ENCODE results near the gene CCNQ.
"Not testable (repeated sequence)": the region's sequence is repeated elsewhere in the genome, so short reads cannot be mapped to it uniquely, and the experiment has no call there.

The CCNQ gene

DNA sequence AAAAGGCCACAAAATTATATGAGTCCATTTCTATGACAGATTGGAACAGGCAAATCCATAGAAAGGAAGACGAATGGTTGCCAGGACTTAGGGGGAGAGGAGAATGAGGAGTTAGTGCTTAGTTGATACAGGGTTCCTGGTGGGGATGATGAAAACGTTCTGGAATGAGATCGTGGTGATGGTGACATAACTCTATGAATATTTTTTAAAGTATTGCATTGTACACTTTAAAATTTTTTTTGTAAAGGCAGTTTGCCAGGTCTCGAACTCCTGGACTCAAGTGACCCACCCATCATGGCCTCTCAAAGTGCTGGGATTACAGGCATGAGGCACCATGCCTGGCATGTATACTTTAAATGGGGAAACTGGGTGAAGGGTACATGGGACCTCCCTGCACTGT is 9.9 kb upstream of the CCNQ start:
- Histone ChIP-seq H3K79me2 (ENCODE audit: low read length) (no peaks in the 10 kb centered on the region), H3K9me2 (replicated peaks; ENCODE audit: insufficient read depth, low read length) (no peaks in the 10 kb centered on the region), H3K4me2 (ENCODE audit: low read depth, low read length) (no peak overlapping the region), H3K27me3 (replicated peaks; ENCODE audit: insufficient read depth, low read length) (peaks cover 42% of the 10 kb centered on the region), H3K4me3 (ENCODE audit: low read length) (no peak overlapping the region), H3K36me3 (replicated peaks; ENCODE audit: insufficient read depth, low read length) (no peaks in the 10 kb centered on the region), H3K9me3 (replicated peaks; ENCODE audit: insufficient read depth, low read length) (no peaks in the 10 kb centered on the region), H3F3A (ENCODE audit: insufficient read depth, low read length) (no peaks in the 10 kb centered on the region), H4K20me1 (ENCODE audit: insufficient read depth, low read length) (no peaks in the 10 kb centered on the region), H3K27ac (ENCODE audit: low read length) (no peak overlapping the region), H3K9ac (ENCODE audit: low read length) (no peak overlapping the region), H3K4me1 (ENCODE audit: low read length) (no peaks in the 10 kb centered on the region), H2AFZ (ENCODE audit: low read length) (no peak overlapping the region)
- DNase-seq: no peak
- TF ChIP-seq EZH2phosphoT487 (IDR thresholded peaks at IDR 0.05; ENCODE audit: low read length) (no peak), EZH2 (optimal IDR thresholded peaks at IDR 0.05; ENCODE audit: low read depth, low read length) (no peak)
- TF ChIP-seq, protein P1, sequence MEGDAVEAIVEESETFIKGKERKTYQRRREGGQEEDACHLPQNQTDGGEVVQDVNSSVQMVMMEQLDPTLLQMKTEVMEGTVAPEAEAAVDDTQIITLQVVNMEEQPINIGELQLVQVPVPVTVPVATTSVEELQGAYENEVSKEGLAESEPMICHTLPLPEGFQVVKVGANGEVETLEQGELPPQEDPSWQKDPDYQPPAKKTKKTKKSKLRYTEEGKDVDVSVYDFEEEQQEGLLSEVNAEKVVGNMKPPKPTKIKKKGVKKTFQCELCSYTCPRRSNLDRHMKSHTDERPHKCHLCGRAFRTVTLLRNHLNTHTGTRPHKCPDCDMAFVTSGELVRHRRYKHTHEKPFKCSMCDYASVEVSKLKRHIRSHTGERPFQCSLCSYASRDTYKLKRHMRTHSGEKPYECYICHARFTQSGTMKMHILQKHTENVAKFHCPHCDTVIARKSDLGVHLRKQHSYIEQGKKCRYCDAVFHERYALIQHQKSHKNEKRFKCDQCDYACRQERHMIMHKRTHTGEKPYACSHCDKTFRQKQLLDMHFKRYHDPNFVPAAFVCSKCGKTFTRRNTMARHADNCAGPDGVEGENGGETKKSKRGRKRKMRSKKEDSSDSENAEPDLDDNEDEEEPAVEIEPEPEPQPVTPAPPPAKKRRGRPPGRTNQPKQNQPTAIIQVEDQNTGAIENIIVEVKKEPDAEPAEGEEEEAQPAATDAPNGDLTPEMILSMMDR (IDR thresholded peaks at IDR 0.05; ENCODE audit: low read length): no peak

- no peaks in the 10 kb centered on the region for H3K79me2 ChIP-seq (ENCODE audit: low read length)
- no peak overlapping the region for H3K9ac ChIP-seq (ENCODE audit: low read length)
- H3K27ac ChIP-seq (ENCODE audit: low read length): no peak overlapping the region
- H2AFZ ChIP-seq (ENCODE audit: low read length): no peak overlapping the region
- no peak overlapping the region for H3K4me2 ChIP-seq (ENCODE audit: low read depth, low read length)
- no peaks in the 10 kb centered on the region for H3K9me2 ChIP-seq (replicated peaks; ENCODE audit: insufficient read depth, low read length)
- H3K4me1 ChIP-seq (ENCODE audit: low read length): no peaks in the 10 kb centered on the region
- DNase-seq: no peak
- H3F3A ChIP-seq (ENCODE audit: insufficient read depth, low read length): no peaks in the 10 kb centered on the region
- H3K9me3 ChIP-seq (replicated peaks; ENCODE audit: insufficient read depth, low read length): no peaks in the 10 kb centered on the region
- TF ChIP-seq EZH2phosphoT487 (IDR thresholded peaks at IDR 0.05; ENCODE audit: low read length) (no peak), EZH2 (optimal IDR thresholded peaks at IDR 0.05; ENCODE audit: low read depth, low read length) (no peak)
- TF ChIP-seq, protein P1 (IDR thresholded peaks at IDR 0.05; ENCODE audit: low read length): no peak
- H3K36me3 ChIP-seq (replicated peaks; ENCODE audit: insufficient read depth, low read length): no peaks in the 10 kb centered on the region
- peaks cover 38% of the 10 kb centered on the region for H3K27me3 ChIP-seq (replicated peaks; ENCODE audit: insufficient read depth, low read length)
- H4K20me1 ChIP-seq (ENCODE audit: insufficient read depth, low read length): no peaks in the 10 kb centered on the region
- no peak overlapping the region for H3K4me3 ChIP-seq (ENCODE audit: low read length)
Measured at GRCh38 chrX:153608376-153608775, 9.4 kb upstream of the CCNQ start.

GRCh38 chrX:153606503-153606902 is 7.6 kb upstream of the CCNQ start:
- H4K20me1 ChIP-seq (ENCODE audit: insufficient read depth, low read length): no peaks in the 10 kb centered on the region
- H3K9me2 ChIP-seq (replicated peaks; ENCODE audit: insufficient read depth, low read length): no peaks in the 10 kb centered on the region
- no peak for TF ChIP-seq EZH2phosphoT487 (IDR thresholded peaks at IDR 0.05; ENCODE audit: low read length)
- TF ChIP-seq EZH2 (optimal IDR thresholded peaks at IDR 0.05; ENCODE audit: low read depth, low read length): no peak
- TF ChIP-seq, protein P1 (IDR thresholded peaks at IDR 0.05; ENCODE audit: low read length): no peak
- no peaks in the 10 kb centered on the region for H3K4me1 ChIP-seq (ENCODE audit: low read length)
- DNase-seq: no peak
- H3K9ac ChIP-seq (ENCODE audit: low read length): no peak overlapping the region
- H3K4me2 ChIP-seq (ENCODE audit: low read depth, low read length): no peak overlapping the region
- H3K79me2 ChIP-seq (ENCODE audit: low read length): no peaks in the 10 kb centered on the region
- H3F3A ChIP-seq (ENCODE audit: insufficient read depth, low read length): no peaks in the 10 kb centered on the region
- H3K4me3 ChIP-seq (ENCODE audit: low read length): no peak overlapping the region
- peaks cover 23% of the 10 kb centered on the region for H3K27me3 ChIP-seq (replicated peaks; ENCODE audit: insufficient read depth, low read length)
- H2AFZ ChIP-seq (ENCODE audit: low read length): no peak overlapping the region
- no peak overlapping the region for H3K27ac ChIP-seq (ENCODE audit: low read length)
- H3K36me3 ChIP-seq (replicated peaks; ENCODE audit: insufficient read depth, low read length): no peaks in the 10 kb centered on the region
- no peaks in the 10 kb centered on the region for H3K9me3 ChIP-seq (replicated peaks; ENCODE audit: insufficient read depth, low read length)

GRCh38 chrX:153604666-153605380 is 5.9 kb upstream of the CCNQ start:
- not testable (repeated sequence) for H3F3A ChIP-seq (ENCODE audit: insufficient read depth, low read length); H2AFZ ChIP-seq (ENCODE audit: low read length); DNase-seq; H3K9me3 ChIP-seq (replicated peaks; ENCODE audit: insufficient read depth, low read length); H4K20me1 ChIP-seq (ENCODE audit: insufficient read depth, low read length); H3K27ac ChIP-seq (ENCODE audit: low read length); H3K4me1 ChIP-seq (ENCODE audit: low read length); H3K9ac ChIP-seq (ENCODE audit: low read length); H3K36me3 ChIP-seq (replicated peaks; ENCODE audit: insufficient read depth, low read length); H3K4me3 ChIP-seq (ENCODE audit: low read length); H3K4me2 ChIP-seq (ENCODE audit: low read depth, low read length); H3K79me2 ChIP-seq (ENCODE audit: low read length); H3K9me2 ChIP-seq (replicated peaks; ENCODE audit: insufficient read depth, low read length)
- peaks cover 17% of the 10 kb centered on the region for H3K27me3 ChIP-seq (replicated peaks; ENCODE audit: insufficient read depth, low read length)

All from MM.1S (cell line).